HepG2 (cell line): ENCODE results near the gene ZCCHC3. TPM values are rescaled to one million over a fixed set of nuclear protein-coding genes. Genes with fewer than 3 reads are reported as not detected.
A peak's percentile ranks its signal among the peaks of the same experiment; 100 is the strongest.

Source experiments
- FOXO1 ChIP-seq: sonication (generic); formaldehyde crosslinking; IDR thresholded peaks from 2 replicates; pipeline ENCODE4 v1.4.0; 2020; ENCODE audit warnings: missing genetic modification reagents
- GABPB1 ChIP-seq: IDR thresholded peaks from 2 replicates; pipeline ENCODE4 v1.6.1; 2016; ENCODE audit warnings: mild to moderate bottlenecking, missing genetic modification reagents, moderate library complexity, missing compliant biosample characterization
- MBD4 ChIP-seq: IDR thresholded peaks from 2 replicates; pipeline ENCODE4 v1.6.1; 2012; ENCODE audit warnings: low read length, inconsistent platforms, borderline replicate concordance
- MED8 ChIP-seq: sonication (generic); formaldehyde crosslinking; IDR thresholded peaks from 2 replicates; pipeline ENCODE4 v1.8.1; 2023; ENCODE audit warnings: mild to moderate bottlenecking, missing genetic modification reagents; ENCODE audit not compliant: insufficient replicate concordance
- NFIB ChIP-seq: sonication (generic); formaldehyde crosslinking; IDR thresholded peaks from 2 replicates; pipeline ENCODE4 v1.9.0; 2021; ENCODE audit warnings: missing genetic modification reagents, mild to moderate bottlenecking, borderline replicate concordance
- PCBP2 ChIP-seq: fragments of 200-400 bp; formaldehyde crosslinking; optimal IDR thresholded peaks from 2 replicates; pipeline ENCODE3; 2018; ENCODE audit warnings: low read length, low read depth; ENCODE audit not compliant: poor library complexity, severe bottlenecking
- SMARCE1 ChIP-seq: fragments of 450-650 bp; IDR thresholded peaks from 2 replicates; pipeline ENCODE4 v1.6.1; 2017; ENCODE audit warnings: borderline replicate concordance
- SOX5 ChIP-seq: IDR thresholded peaks from 2 replicates; pipeline ENCODE4 v1.6.1; 2016; ENCODE audit warnings: borderline replicate concordance
- SP140L ChIP-seq: sonication (generic); formaldehyde crosslinking; IDR thresholded peaks from 2 replicates; pipeline ENCODE4 v1.4.0; 2020; ENCODE audit warnings: missing genetic modification reagents, borderline replicate concordance
- TBL1XR1 ChIP-seq: fragments of 150-350 bp; IDR thresholded peaks from 2 replicates; pipeline ENCODE4 v1.6.1; 2014; ENCODE audit warnings: borderline replicate concordance, low read length; ENCODE audit not compliant: partially characterized antibody
- ZNF101 ChIP-seq: sonication (generic); formaldehyde crosslinking; IDR thresholded peaks from 2 replicates; pipeline ENCODE4 v1.4.0; 2020; ENCODE audit warnings: mild to moderate bottlenecking, low read depth, missing genetic modification reagents, borderline replicate concordance
- ZNF34 ChIP-seq: sonication (generic); formaldehyde crosslinking; IDR thresholded peaks from 2 replicates; pipeline ENCODE4 v1.4.0; 2020; ENCODE audit warnings: mild to moderate bottlenecking, missing genetic modification reagents, borderline replicate concordance
- polyA plus RNA-seq, 8 experiments: library from polyadenylated mRNA; depleted of rRNA in 3 of 8; stranded (reverse) in 7 of 8; unstranded in 1 of 8; fragments of >200 nt; fragmentation: Illumina TruSeq in 4 of 8; extraction: Trizol in 4 of 8; gene quantifications; 2 replicates each; pipeline versions ENCODE4 v1.2.1 to v1.2.3, GENCODE V29; 2011 to 2016; ENCODE audit warnings: low read depth in 4 of 8, missing spikeins in 1 of 8, mixed read lengths in 1 of 8; ENCODE audit not compliant: insufficient read depth in 1 of 8
- total RNA-seq, 5 experiments: library from RNA; depleted of rRNA; stranded (reverse); fragments of >200 nt; fragmentation: Illumina TruSeq; extraction: Trizol; gene quantifications; 2 replicates each; pipeline ENCODE4 v1.2.3, GENCODE V29; 2016; ENCODE audit warnings: low read depth in 1 of 5
- TF ChIP-seq, protein P1 (sequence below): sonication (generic); formaldehyde crosslinking; IDR thresholded peaks from 2 replicates; pipeline ENCODE4 v1.9.0; 2021; ENCODE audit warnings: missing genetic modification reagents, borderline replicate concordance
- TF ChIP-seq, protein P2 (sequence below): sonication (generic); formaldehyde crosslinking; IDR thresholded peaks from 2 replicates; pipeline ENCODE4 v1.4.0; 2020; ENCODE audit warnings: missing genetic modification reagents
- TF ChIP-seq, protein P3 (sequence below): sonication (generic); formaldehyde crosslinking; IDR thresholded peaks from 2 replicates; pipeline ENCODE4 v1.5.1; 2020; ENCODE audit warnings: missing genetic modification reagents, mild to moderate bottlenecking, borderline replicate concordance
- TF ChIP-seq, protein P4 (sequence below): sonication (generic); formaldehyde crosslinking; IDR thresholded peaks from 2 replicates; pipeline ENCODE4 v1.5.1; 2020; ENCODE audit warnings: mild to moderate bottlenecking, missing genetic modification reagents, moderate library complexity
- TF ChIP-seq, protein P5 (sequence below): IDR thresholded peaks from 2 replicates; pipeline ENCODE4 v1.6.1; 2016; ENCODE audit warnings: missing biosample characterization, missing genetic modification reagents, low read depth

ZCCHC3 gene
- total and polyA plus RNA-seq, 2 of the 13 experiments (the other 11 are each of a cell fraction or from before 2014, with no cell fraction given): 46.6 to 63.0 TPM

DNA sequence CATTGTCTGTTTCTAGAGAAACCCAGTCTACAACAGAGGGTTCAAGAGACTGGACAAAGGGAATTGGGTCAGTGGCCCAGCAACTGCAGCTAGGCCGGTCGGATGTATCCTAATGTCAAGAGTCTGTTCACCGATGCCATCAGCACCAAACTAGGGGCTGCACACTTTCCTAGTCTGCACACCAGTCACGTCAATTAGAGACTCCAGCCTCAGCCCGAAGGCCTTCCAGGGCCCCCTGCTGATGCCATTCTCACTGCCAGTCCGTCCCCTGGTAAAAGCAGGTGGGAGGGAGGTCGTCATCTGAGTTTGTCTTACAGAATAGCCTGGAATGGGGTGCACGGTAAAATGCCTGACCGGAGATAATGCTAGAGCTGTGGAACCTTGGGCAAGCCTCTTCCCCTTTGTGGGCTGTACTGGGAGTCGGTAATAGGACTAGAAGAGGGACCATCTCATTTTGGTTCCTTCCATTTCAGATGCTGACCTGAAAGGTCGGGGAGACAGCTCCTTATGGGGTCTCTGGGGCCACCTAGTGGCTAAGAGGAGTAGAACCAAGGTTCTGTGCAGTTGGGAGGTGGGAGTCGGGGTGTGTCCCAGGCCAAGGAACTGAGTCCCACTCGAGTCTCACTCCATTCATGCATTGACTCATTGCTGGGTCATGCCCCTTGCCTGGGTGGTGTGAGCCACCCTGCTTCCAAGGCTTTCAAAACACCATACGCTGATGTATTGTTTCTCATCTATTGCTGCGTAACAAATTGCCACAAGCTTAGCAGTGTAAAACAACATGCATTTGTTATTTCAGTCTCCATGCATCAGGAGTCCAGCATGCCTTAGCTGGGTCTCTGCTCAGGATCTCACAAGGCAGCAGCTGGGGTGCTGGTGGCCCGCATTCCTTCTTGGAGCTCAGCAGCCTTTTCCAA is 33.1 kb downstream of the ZCCHC3 start (continued):
- TF ChIP-seq, protein P1, sequence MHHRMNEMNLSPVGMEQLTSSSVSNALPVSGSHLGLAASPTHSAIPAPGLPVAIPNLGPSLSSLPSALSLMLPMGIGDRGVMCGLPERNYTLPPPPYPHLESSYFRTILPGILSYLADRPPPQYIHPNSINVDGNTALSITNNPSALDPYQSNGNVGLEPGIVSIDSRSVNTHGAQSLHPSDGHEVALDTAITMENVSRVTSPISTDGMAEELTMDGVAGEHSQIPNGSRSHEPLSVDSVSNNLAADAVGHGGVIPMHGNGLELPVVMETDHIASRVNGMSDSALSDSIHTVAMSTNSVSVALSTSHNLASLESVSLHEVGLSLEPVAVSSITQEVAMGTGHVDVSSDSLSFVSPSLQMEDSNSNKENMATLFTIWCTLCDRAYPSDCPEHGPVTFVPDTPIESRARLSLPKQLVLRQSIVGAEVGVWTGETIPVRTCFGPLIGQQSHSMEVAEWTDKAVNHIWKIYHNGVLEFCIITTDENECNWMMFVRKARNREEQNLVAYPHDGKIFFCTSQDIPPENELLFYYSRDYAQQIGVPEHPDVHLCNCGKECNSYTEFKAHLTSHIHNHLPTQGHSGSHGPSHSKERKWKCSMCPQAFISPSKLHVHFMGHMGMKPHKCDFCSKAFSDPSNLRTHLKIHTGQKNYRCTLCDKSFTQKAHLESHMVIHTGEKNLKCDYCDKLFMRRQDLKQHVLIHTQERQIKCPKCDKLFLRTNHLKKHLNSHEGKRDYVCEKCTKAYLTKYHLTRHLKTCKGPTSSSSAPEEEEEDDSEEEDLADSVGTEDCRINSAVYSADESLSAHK (CRISPR knock-in tag): no peak
- TF ChIP-seq GABPB1 (CRISPR knock-in tag) (no peak; the same call in 1 of the 2 replicates), FOXO1 (CRISPR knock-in tag) (no peak), PCBP2 (no peak), TBL1XR1 (no peak), MBD4 (no peak), MED8 (no peak), SOX5 (peak; percentile 9; the same call in 1 of the 2 replicates), SP140L (CRISPR knock-in tag) (no peak), ZNF34 (CRISPR knock-in tag) (0 out of 2 replicates have a peak, but pooled peaks have one; percentile 47), NFIB (CRISPR knock-in tag) (no peak), ZNF101 (CRISPR knock-in tag) (0 out of 2 replicates have a peak, but pooled peaks have one; percentile 36), SMARCE1 (no peak)
- TF ChIP-seq, protein P2, sequence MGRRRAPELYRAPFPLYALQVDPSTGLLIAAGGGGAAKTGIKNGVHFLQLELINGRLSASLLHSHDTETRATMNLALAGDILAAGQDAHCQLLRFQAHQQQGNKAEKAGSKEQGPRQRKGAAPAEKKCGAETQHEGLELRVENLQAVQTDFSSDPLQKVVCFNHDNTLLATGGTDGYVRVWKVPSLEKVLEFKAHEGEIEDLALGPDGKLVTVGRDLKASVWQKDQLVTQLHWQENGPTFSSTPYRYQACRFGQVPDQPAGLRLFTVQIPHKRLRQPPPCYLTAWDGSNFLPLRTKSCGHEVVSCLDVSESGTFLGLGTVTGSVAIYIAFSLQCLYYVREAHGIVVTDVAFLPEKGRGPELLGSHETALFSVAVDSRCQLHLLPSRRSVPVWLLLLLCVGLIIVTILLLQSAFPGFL (CRISPR knock-in tag): no peak
- TF ChIP-seq, protein P3, sequence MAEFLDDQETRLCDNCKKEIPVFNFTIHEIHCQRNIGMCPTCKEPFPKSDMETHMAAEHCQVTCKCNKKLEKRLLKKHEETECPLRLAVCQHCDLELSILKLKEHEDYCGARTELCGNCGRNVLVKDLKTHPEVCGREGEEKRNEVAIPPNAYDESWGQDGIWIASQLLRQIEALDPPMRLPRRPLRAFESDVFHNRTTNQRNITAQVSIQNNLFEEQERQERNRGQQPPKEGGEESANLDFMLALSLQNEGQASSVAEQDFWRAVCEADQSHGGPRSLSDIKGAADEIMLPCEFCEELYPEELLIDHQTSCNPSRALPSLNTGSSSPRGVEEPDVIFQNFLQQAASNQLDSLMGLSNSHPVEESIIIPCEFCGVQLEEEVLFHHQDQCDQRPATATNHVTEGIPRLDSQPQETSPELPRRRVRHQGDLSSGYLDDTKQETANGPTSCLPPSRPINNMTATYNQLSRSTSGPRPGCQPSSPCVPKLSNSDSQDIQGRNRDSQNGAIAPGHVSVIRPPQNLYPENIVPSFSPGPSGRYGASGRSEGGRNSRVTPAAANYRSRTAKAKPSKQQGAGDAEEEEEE (CRISPR knock-in tag): no peak
- TF ChIP-seq, protein P4, sequence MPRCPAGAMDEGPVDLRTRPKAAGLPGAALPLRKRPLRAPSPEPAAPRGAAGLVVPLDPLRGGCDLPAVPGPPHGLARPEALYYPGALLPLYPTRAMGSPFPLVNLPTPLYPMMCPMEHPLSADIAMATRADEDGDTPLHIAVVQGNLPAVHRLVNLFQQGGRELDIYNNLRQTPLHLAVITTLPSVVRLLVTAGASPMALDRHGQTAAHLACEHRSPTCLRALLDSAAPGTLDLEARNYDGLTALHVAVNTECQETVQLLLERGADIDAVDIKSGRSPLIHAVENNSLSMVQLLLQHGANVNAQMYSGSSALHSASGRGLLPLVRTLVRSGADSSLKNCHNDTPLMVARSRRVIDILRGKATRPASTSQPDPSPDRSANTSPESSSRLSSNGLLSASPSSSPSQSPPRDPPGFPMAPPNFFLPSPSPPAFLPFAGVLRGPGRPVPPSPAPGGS: no peak
- TF ChIP-seq, protein P5, sequence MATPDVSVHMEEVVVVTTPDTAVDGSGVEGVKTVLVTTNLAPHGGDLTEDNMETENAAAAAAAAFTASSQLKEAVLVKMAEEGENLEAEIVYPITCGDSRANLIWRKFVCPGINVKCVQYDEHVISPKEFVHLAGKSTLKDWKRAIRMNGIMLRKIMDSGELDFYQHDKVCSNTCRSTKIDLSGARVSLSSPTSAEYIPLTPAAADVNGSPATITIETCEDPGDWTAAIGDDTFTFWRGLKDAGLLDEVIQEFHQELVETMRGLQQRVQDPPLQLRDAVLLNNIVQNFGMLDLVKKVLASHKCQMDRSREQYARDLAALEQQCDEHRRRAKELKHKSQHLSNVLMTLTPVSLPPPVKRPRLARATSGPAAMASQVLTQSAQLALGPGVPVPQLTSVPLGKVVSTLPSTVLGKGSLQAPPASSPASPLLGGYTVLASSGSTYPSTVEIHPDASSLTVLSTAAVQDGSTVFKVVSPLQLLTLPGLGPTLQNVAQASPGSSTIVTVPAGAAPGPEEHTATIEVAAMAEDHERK: no peak
